Upper lobe of left lung (tissue), 6 donors: ENCODE data around the gene SPATA2L. TPM values are rescaled to one million over a fixed set of nuclear protein-coding genes. Genes with fewer than 3 reads are reported as not detected.
A peak's percentile ranks its signal among the peaks of the same experiment; 100 is the strongest.

Experiments
- ATAC-seq, 2 donors: fragments of 200-7000 bp; cut with Tn5 transposase; one replicate each; pipeline ENCODE4 v1.9.1; 2022; ENCODE audit warnings: mild to moderate bottlenecking in 2 of 2, moderate library complexity in 2 of 2; ENCODE audit not compliant: low FRiP score in 2 of 2
- DNase-seq, 2 donors: peaks; one replicate each; pipeline ENCODE4 v3.0.0-alpha.2; 2019 to 2020
- H3K27ac ChIP-seq, 4 donors: fragments of 200-600 bp; sonication (generic); one replicate each; pipeline ENCODE4 v1.5.1; 2016 to 2019
- H3K27me3 ChIP-seq, 4 donors: fragments of 200-600 bp; sonication (generic); one replicate each; pipeline ENCODE4 v1.5.1; 2017 to 2019
- H3K36me3 ChIP-seq, 4 donors: fragments of 200-600 bp; sonication (generic); one replicate each; pipeline ENCODE4 v1.5.1; 2016 to 2019
- H3K4me1 ChIP-seq, 4 donors: fragments of 200-600 bp; sonication (generic); one replicate each; pipeline ENCODE4 v1.5.1; 2018 to 2019
- H3K4me3 ChIP-seq, 4 donors: fragments of 200-600 bp; sonication (generic); one replicate each; pipeline ENCODE4 v1.5.1; 2017 to 2019; ENCODE audit warnings: mild to moderate bottlenecking in 2 of 4, moderate library complexity in 1 of 4
- H3K9me3 ChIP-seq, 4 donors: fragments of 200-600 bp; sonication (generic); one replicate each; pipeline ENCODE4 v1.5.1; 2018 to 2019
- EP300 ChIP-seq, 4 donors: sonication (generic); formaldehyde crosslinking; IDR thresholded peaks; one replicate each; pipeline ENCODE4 v1.5.1; 2017; ENCODE audit warnings: antibody characterized with exemption in 4 of 4, control low read depth in 2 of 4
- POLR2A ChIP-seq, 4 donors: fragments of 450-650 bp; IDR thresholded peaks; one replicate each; pipeline ENCODE4 v1.5.1; 2016 to 2017; ENCODE audit warnings: antibody characterized with exemption in 4 of 4, mild to moderate bottlenecking in 2 of 4
- POLR2AphosphoS5 ChIP-seq, 2 donors: sonication (generic); formaldehyde crosslinking; IDR thresholded peaks; one replicate each; pipeline ENCODE4 v1.5.1; 2017; ENCODE audit warnings: antibody characterized with exemption in 2 of 2
- WGBS, 2 donors: methylation state at CpG; one replicate each; pipeline ENCODE4 v1.1.5; 2017 to 2018; 5-methylcytosine and 5-hydroxymethylcytosine counted together
- total RNA-seq, 6 donors: library from RNA; depleted of rRNA in 4 of 6; stranded (reverse); fragments of >200 nt in 4 of 6; gene quantifications; one replicate each; pipeline versions ENCODE4 v1.1.0 to v1.2.1, GENCODE V29; 2016 to 2021
- TF ChIP-seq, protein P1 (sequence below), 6 experiments: fragments of 450-650 bp in 4 of 6; fragments of 200-600 bp in 2 of 6; sonication (generic) in 2 of 6; IDR thresholded peaks; one replicate each; pipeline ENCODE4 v1.5.1; 2016 to 2019; ENCODE audit warnings: antibody characterized with exemption in 6 of 6
- donor health status: DM: no; HTN: no; CAD: no; lungs with moderate emphysema.
- donor health status: DM: no; HTN: yes; CAD: no; lungs with severe emphysema.

The SPATA2L gene
- total RNA-seq, 6 donors from 2014 or later, result 11.5 to 49.3 (median 26.5) TPM

- H3K27me3 ChIP-seq, result peaks cover 0 to 8% (median 0%) of the 10 kb centered on the region in 4 donors
- WGBS, 2 donors, result 76 to 82% methylated on average over 10 to 27 of the region's 30 CpGs
- H3K36me3 ChIP-seq, result peaks cover 11 to 57% (median 44%) of the 10 kb centered on the region in 4 donors
- TF ChIP-seq POLR2A (IDR thresholded peaks at IDR 0.05) (no peak), POLR2AphosphoS5 (IDR thresholded peaks at IDR 0.05) (peak in 1 of 2 donors; percentile 31), EP300 (IDR thresholded peaks at IDR 0.05) (no peak)
- TF ChIP-seq, protein P1, sequence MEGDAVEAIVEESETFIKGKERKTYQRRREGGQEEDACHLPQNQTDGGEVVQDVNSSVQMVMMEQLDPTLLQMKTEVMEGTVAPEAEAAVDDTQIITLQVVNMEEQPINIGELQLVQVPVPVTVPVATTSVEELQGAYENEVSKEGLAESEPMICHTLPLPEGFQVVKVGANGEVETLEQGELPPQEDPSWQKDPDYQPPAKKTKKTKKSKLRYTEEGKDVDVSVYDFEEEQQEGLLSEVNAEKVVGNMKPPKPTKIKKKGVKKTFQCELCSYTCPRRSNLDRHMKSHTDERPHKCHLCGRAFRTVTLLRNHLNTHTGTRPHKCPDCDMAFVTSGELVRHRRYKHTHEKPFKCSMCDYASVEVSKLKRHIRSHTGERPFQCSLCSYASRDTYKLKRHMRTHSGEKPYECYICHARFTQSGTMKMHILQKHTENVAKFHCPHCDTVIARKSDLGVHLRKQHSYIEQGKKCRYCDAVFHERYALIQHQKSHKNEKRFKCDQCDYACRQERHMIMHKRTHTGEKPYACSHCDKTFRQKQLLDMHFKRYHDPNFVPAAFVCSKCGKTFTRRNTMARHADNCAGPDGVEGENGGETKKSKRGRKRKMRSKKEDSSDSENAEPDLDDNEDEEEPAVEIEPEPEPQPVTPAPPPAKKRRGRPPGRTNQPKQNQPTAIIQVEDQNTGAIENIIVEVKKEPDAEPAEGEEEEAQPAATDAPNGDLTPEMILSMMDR (IDR thresholded peaks at IDR 0.05), result no peak
- peak overlapping the region; percentile 91 to 99 (median 98) for H3K27ac ChIP-seq
- H3K4me3 ChIP-seq, result peak overlapping the region in 3 of 4 donors; percentile 67 to 99 (median 96)
- H3K4me1 ChIP-seq, result peaks cover 36 to 54% (median 42%) of the 10 kb centered on the region in 4 donors
- DNase-seq (peak; percentile 41 to 79), ATAC-seq (peak in 1 of 2 donors; percentile 2)
- no peaks in the 10 kb centered on the region for H3K9me3 ChIP-seq
Observed at GRCh38 chr16:89723279-89724250, 22.1 kb upstream of the SPATA2L start.

GRCh38 chr16:89722392-89723278 lies 21.1 kb upstream of the SPATA2L start:
- ATAC-seq, result peak; percentile 48 to 88
- peaks cover 36 to 55% (median 42%) of the 10 kb centered on the region in 4 donors for H3K4me1 ChIP-seq

GRCh38 chr16:89721546-89722391 lies 20.3 kb upstream of the SPATA2L start:
- H3K4me1 ChIP-seq, result peaks cover 36 to 55% (median 42%) of the 10 kb centered on the region in 4 donors
- ATAC-seq, result peak; percentile 46 to 60
- H3K9me3 ChIP-seq, result no peaks in the 10 kb centered on the region
- WGBS, 2 donors, result 0% methylated on average over 35 of the region's 112 CpGs; no CpG with 5 or more reads in 1 of the 2 donors
- H3K36me3 ChIP-seq, result peaks cover 6 to 41% (median 30%) of the 10 kb centered on the region in 4 donors
- TF ChIP-seq POLR2AphosphoS5 (IDR thresholded peaks at IDR 0.05), result peak; percentile 74 to 77
- TF ChIP-seq, protein P1 (IDR thresholded peaks at IDR 0.05), result peak in 1 of 6 experiments; percentile 5
- TF ChIP-seq POLR2A (IDR thresholded peaks at IDR 0.05), result peak in 2 of 4 donors; percentile 27 to 70
- TF ChIP-seq EP300 (IDR thresholded peaks at IDR 0.05), result no peak
- H3K4me3 ChIP-seq, result peak overlapping the region; percentile 67 to 99 (median 95)
- H3K27me3 ChIP-seq, result peaks cover 0 to 8% (median 0%) of the 10 kb centered on the region in 4 donors
- H3K27ac ChIP-seq, result peak overlapping the region; percentile 91 to 99 (median 98)
- peak; percentile 80 to 93 for DNase-seq

More at GRCh38 chr16:89722392-89723278, 21.1 kb upstream of the SPATA2L start:
- no peaks in the 10 kb centered on the region for H3K9me3 ChIP-seq
- peak overlapping the region; percentile 91 to 99 (median 98) for H3K27ac ChIP-seq
- TF ChIP-seq EP300 (IDR thresholded peaks at IDR 0.05) (no peak), POLR2AphosphoS5 (IDR thresholded peaks at IDR 0.05) (peak; percentile 21 to 63), POLR2A (IDR thresholded peaks at IDR 0.05) (no peak)
- TF ChIP-seq, protein P1 (IDR thresholded peaks at IDR 0.05), result peak in 1 of 6 experiments; percentile 6
- H3K36me3 ChIP-seq, result peaks cover 11 to 50% (median 38%) of the 10 kb centered on the region in 4 donors
- H3K27me3 ChIP-seq, result peaks cover 0 to 8% (median 0%) of the 10 kb centered on the region in 4 donors
- DNase-seq, result peak; percentile 87 to 94
- H3K4me3 ChIP-seq, result peak overlapping the region; percentile 67 to 99 (median 95)
- 23 to 28% methylated on average over 15 to 34 of the region's 56 CpGs for WGBS, 2 donors
